IPS-NIHi11 (cell line): ENCODE results near the gene OR51B2.

Experiments used
- DNase-seq: peaks from one replicate; pipeline ENCODE4 v3.0.0; 2012; ENCODE audit warnings: mixed read lengths, low spot score

The OR51B2 gene

GRCh38 chr11:5283882-5284281 lies 40.2 kb downstream of the OR51B2 start:
- no peak for DNase-seq

DNA sequence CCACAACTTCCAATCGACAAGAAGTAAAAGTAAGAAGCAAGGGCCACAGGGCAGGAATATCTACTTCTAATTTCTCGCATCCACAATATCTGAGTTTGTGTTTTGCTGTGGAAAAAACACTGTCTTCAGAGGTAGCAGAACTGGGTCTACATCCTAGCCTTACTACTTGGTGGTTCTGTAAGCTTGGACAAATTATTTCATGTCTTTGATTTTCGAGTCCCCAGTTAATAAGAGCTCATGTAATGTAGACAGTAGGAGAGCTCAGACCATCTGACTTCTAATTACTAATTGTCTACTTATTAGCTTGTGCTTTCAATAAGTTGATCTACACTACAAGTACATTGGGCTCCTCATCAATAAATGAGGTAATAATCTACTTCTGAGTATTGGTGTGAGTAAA lies 41.0 kb downstream of the OR51B2 start:
- DNase-seq, result no peak

GRCh38 chr11:5282628-5283027 lies 41.5 kb downstream of the OR51B2 start:
- DNase-seq, result no peak

- DNase-seq, result no peak
These were observed 42.5 kb downstream of the OR51B2 start for GRCh38 chr11:5281596-5281995.

- peak; percentile 45 for DNase-seq
These were observed 43.5 kb downstream of the OR51B2 start for GRCh38 chr11:5280582-5281102.

DNA sequence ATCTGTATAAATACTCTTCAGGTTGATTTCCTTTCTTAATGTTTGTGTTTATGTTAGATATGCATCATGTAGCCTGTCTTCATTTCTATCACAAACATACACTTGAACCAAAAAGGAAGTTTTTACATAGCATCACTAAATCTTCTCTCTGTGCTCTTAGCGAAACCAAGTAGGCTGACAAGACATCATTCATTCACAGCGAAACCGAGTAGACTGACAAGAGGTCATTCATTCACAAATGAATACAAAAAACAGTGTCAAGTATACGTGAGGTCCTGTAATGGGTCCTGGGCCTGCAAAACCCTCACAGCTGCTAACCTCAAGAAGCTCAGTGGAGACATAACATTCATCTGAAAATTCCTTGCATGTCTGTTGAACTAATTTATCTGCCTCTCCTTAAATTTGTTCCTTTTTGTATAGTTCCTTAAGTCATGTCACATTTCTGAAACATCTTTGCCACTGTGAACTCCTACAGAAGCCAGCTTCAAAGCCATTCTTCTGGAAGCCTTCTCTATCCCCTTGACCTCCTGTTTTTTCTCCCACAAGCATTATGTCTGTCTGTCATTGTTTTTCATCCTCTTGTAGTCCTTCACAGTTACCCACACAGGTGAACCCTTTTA lies 44.5 kb downstream of the OR51B2 start:
- no peak for DNase-seq

GRCh38 chr11:5277807-5278382 lies 46.2 kb downstream of the OR51B2 start:
- no peak for DNase-seq

- DNase-seq, result no peak
These were observed 47.4 kb downstream of the OR51B2 start for GRCh38 chr11:5276697-5277096.

- no peak for DNase-seq
These were observed 48.6 kb downstream of the OR51B2 start for GRCh38 chr11:5275369-5276110.

DNA sequence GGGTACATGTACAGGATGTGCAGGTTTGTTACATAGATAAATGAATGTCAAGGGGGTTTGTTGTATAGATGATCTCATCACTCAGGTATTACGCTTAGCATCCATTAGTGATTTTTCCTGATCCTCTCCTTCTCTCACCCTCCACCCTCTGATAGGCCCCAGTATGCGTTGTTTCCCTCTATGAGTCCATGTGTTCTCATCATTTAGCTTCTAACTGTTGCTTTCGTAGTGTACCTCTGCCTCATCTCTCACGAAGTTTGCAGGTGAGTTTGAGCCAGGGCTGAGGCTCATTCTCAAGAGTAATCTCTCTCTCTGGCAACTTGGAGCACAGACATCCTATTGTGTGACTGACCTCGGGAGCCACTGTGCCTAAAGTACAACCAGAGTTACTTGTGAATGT lies 49.7 kb downstream of the OR51B2 start:
- no peak for DNase-seq
